Cardiac muscle cell (in vitro differentiated cells and primary cell): Measurements from ENCODE around the gene CARD9. TPM values are rescaled to one million over a fixed set of nuclear protein-coding genes. Genes with fewer than 3 reads are reported as not detected.

Experiments
- DNase-seq, 2 donors: peaks; one replicate each; pipeline versions ENCODE4 v3.0.0 to v3.0.0-alpha.2; 2010 to 2017; ENCODE audit warnings: low read depth in 1 of 2, low spot score in 1 of 2
- H3K27ac ChIP-seq: fragments of 200-600 bp; sonication (generic); 2 replicates; pipeline ENCODE4 v1.5.1; 2016
- H3K27me3 ChIP-seq: fragments of 200-600 bp; sonication (generic); 2 replicates; pipeline ENCODE4 v1.6.0; 2016; ENCODE audit warnings: control low read depth
- H3K36me3 ChIP-seq: fragments of 200-600 bp; sonication (generic); 2 replicates; pipeline ENCODE4 v1.5.1; 2016; ENCODE audit warnings: control low read depth
- H3K4me1 ChIP-seq: fragments of 200-600 bp; sonication (generic); 2 replicates; pipeline ENCODE4 v1.8.1; 2017; ENCODE audit warnings: low read depth, mild to moderate bottlenecking, mixed run types
- H3K4me3 ChIP-seq: fragments of 200-600 bp; sonication (generic); 2 replicates; pipeline ENCODE4 v1.5.1; 2016; ENCODE audit warnings: mild to moderate bottlenecking
- H3K9me3 ChIP-seq: fragments of 200-600 bp; sonication (generic); 2 replicates; pipeline ENCODE4 v1.5.1; 2017; ENCODE audit warnings: low read depth, mild to moderate bottlenecking, control low read depth
- polyA plus RNA-seq: library from polyadenylated mRNA; unstranded; fragments of >200 nt; fragmentation: Nextera tagmentation; extraction: Ambion mirVana; gene quantifications from 2 replicates; pipeline ENCODE4 v1.2.1, GENCODE V29; 2016
- total RNA-seq: library from RNA; depleted of rRNA; stranded (reverse); fragments of >200 nt; gene quantifications from 2 replicates; pipeline ENCODE4 v1.2.3, GENCODE V29; 2016
- TF ChIP-seq, protein P1 (sequence below): IDR thresholded peaks from 2 replicates; pipeline ENCODE4 v1.5.1; 2012; ENCODE audit warnings: low read depth, mild to moderate bottlenecking, low read length

The CARD9 gene
- total and polyA plus RNA-seq, 2 experiments from 2014 or later: 2.1 TPM

DNA sequence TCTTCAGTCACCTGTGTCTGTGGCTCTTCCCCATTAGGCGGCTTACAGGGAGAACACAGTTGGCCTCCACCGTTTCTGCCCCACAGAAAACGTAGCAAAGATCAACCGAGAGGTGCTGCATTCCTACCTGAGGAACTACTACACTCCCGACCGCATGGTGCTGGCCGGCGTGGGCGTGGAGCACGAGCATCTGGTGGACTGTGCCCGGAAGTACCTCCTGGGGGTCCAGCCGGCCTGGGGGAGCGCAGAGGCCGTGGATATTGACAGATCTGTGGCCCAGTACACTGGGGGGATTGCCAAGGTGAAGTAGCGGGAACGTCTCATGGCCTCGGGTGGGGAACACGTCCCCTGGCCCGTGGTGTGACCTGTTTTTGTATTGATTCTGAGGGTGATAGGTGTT lies 43.4 kb upstream of the CARD9 start:
- H3K4me3 ChIP-seq: no peak overlapping the region
- H3K27me3 ChIP-seq: no peaks in the 10 kb centered on the region
- TF ChIP-seq, protein P1, sequence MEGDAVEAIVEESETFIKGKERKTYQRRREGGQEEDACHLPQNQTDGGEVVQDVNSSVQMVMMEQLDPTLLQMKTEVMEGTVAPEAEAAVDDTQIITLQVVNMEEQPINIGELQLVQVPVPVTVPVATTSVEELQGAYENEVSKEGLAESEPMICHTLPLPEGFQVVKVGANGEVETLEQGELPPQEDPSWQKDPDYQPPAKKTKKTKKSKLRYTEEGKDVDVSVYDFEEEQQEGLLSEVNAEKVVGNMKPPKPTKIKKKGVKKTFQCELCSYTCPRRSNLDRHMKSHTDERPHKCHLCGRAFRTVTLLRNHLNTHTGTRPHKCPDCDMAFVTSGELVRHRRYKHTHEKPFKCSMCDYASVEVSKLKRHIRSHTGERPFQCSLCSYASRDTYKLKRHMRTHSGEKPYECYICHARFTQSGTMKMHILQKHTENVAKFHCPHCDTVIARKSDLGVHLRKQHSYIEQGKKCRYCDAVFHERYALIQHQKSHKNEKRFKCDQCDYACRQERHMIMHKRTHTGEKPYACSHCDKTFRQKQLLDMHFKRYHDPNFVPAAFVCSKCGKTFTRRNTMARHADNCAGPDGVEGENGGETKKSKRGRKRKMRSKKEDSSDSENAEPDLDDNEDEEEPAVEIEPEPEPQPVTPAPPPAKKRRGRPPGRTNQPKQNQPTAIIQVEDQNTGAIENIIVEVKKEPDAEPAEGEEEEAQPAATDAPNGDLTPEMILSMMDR: no peak
- H3K4me1 ChIP-seq: peaks cover under 1% of the 10 kb centered on the region
- peaks cover 57% of the 10 kb centered on the region for H3K36me3 ChIP-seq
- H3K27ac ChIP-seq: no peak overlapping the region
- no peaks in the 10 kb centered on the region for H3K9me3 ChIP-seq
- DNase-seq: no peak

DNA sequence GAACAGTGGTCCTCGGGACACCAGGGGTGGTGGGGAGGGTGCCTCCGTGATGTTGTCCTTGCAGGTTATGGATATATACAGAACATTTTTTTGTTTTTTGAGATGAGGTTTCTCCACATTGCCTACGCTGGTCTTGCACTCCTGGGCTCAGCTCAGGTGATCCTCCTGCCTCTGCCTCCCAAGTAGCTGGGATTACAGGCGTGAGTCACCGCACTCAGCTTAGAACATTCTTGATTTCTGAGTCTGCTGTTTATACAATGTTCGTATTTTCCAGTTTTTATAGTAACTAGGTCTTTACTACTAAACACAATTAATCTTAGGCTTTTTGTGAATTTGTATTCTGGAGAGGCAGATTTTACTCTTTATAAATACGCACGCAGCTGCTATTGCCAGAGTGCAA lies 43.0 kb upstream of the CARD9 start:
- no peaks in the 10 kb centered on the region for H3K9me3 ChIP-seq
- peaks cover 54% of the 10 kb centered on the region for H3K36me3 ChIP-seq
- TF ChIP-seq, protein P1: no peak
- H3K4me3 ChIP-seq: no peak overlapping the region
- H3K27me3 ChIP-seq: no peaks in the 10 kb centered on the region
- H3K4me1 ChIP-seq: peaks cover 6% of the 10 kb centered on the region
- DNase-seq: no peak
- no peak overlapping the region for H3K27ac ChIP-seq

DNA sequence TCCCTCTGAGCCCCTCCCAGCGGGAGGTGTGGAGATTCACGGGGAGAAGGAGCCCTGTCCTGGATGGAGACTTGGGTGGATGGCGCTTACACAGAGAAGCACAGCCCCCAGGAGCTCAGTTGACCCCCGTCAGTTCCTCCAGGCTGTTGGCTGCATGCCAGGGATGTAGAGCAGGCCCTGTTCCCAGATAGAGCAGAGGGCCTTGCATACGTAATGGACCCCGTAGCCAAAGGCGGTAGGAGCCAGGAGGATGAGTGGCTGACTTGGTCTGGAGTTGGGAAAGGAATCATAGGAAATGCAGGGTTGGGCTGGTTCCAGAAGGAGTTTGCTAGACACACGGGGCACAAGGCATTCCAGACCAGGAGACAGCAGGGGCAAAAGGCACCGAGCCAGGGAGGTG lies 39.5 kb upstream of the CARD9 start:
- Histone ChIP-seq H3K36me3 (peaks cover 35% of the 10 kb centered on the region), H3K4me1 (peaks cover 12% of the 10 kb centered on the region), H3K27me3 (no peaks in the 10 kb centered on the region), H3K27ac (no peak overlapping the region), H3K4me3 (no peak overlapping the region), H3K9me3 (no peaks in the 10 kb centered on the region)
- TF ChIP-seq, protein P1: no peak
- peak in 1 of 2 donors; percentile 49 for DNase-seq

DNA sequence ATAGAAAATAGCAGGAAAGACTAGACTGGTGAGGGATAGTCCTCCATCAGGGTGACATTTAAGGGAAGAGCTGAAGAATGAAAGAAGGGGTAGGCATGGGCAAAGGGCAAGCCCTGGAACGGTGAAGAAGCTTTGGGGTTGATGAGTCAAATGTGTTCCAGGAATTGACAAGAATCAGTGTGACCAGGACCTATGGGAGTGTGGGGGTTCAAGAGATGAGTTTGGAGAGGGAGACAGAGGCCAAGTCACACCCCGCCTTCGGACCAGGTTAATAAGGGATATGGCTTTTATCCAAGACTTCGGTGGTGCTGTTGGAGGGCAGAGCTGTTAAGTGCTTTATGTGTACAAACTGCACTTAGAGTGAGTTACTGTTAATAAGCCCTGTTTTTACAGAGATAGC lies 37.9 kb upstream of the CARD9 start:
- Histone ChIP-seq H3K36me3 (peaks cover 28% of the 10 kb centered on the region), H3K27ac (peak overlapping the region; percentile 99), H3K4me3 (peak overlapping the region; percentile 99), H3K27me3 (no peaks in the 10 kb centered on the region), H3K9me3 (no peaks in the 10 kb centered on the region), H3K4me1 (peaks cover 12% of the 10 kb centered on the region)
- TF ChIP-seq, protein P1: no peak
- no peak for DNase-seq

DNA sequence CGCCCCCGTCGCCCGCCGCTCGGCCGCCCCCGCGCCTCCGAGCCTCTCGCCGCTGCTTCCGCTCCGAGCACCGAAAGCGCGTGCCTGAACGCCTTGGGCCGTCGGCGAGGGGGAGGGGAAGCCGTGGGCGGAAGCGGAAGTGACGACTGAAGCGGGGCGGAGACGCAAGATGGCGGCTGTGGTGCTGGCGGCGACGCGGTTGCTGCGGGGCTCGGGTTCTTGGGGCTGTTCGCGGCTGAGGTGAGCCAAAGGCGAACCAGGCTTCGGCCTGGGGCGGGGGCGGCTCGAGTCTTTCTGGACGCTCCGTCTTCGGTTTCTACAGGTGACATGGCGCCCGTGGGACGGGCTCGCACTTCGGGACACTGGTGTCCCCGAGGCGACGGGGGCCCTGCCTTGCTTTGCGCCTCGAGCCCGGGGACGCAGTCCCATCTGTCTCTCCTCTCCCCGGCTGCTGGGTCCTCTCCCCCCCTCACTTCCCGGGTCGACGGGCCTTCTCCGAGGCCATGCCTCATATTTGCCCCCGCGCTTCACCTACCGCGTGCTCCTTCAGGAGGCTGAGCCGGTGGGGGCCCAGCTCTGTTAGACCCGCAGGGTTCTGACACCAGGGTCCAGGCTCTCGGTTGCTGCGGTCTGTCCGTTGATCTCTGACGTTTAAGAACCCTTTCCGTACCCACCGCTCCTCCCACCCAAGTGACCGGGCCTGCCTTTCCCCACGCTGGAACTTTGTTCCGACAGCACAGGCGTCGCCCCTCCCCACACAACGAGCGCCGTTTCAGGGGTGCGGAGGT lies 37.2 kb upstream of the CARD9 start, which contains the start of the genes ENTR1 and PMPCA:
ENTR1 (minus strand) TSS at position 115 of the 788 bp plus-strand sequence. CDS start 217 bp downstream, outside the sequence.
PMPCA (plus strand) TSS at position 159 of the 788 bp plus-strand sequence; CDS start at position 170, 11 bp downstream.
- TF ChIP-seq, protein P1: no peak
- Histone ChIP-seq H3K4me1 (peaks cover 12% of the 10 kb centered on the region), H3K36me3 (peaks cover 30% of the 10 kb centered on the region), H3K4me3 (peak within 1 kb of the TSS; percentile 99), H3K9me3 (no peaks in the 10 kb centered on the region), H3K27me3 (no peaks in the 10 kb centered on the region), H3K27ac (peak within 1 kb of the TSS; percentile 99)
- peak; percentile 92 to 93 for DNase-seq
